Sigmoid colon (tissue), 7 donors: ENCODE measurements around the gene OTUD3. TPM values are rescaled to one million over a fixed set of nuclear protein-coding genes. Genes with fewer than 3 reads are reported as not detected.

ENCODE experiments used
- DNase-seq: peaks from one replicate; pipeline ENCODE4 v3.0.0-alpha.2; 2019
- H3K27ac ChIP-seq, 4 donors: fragments of 200-600 bp; sonication (generic); one replicate each; pipeline ENCODE4 v1.5.1; 2016 to 2019; ENCODE audit warnings: mild to moderate bottlenecking in 1 of 4
- H3K27me3 ChIP-seq, 3 donors: fragments of 200-600 bp; sonication (generic); one replicate each; pipeline ENCODE4 v1.5.1; 2019; ENCODE audit warnings: mild to moderate bottlenecking in 1 of 3
- H3K36me3 ChIP-seq, 4 donors: fragments of 200-600 bp; sonication (generic); one replicate each; pipeline ENCODE4 v1.5.1; 2016 to 2019
- H3K4me1 ChIP-seq, 4 donors: fragments of 200-600 bp; sonication (generic); one replicate each; pipeline ENCODE4 v1.5.1; 2017 to 2019
- H3K4me3 ChIP-seq, 4 donors: fragments of 200-600 bp; sonication (generic); one replicate each; pipeline ENCODE4 v1.5.1; 2017 to 2019; ENCODE audit warnings: mild to moderate bottlenecking in 2 of 4, moderate library complexity in 1 of 4
- H3K9me3 ChIP-seq, 4 donors: fragments of 200-600 bp in 3 of 4; sonication (generic) in 3 of 4; one replicate each; pipeline versions ENCODE4 v1.5.1 to v1.6.1; 2013 to 2019
- CTCF ChIP-seq, 4 experiments: fragments of 450-650 bp in 3 of 4; fragments of 200-600 bp in 1 of 4; IDR thresholded peaks; one replicate each; pipeline ENCODE4 v1.5.1; 2016 to 2019; ENCODE audit warnings: antibody characterized with exemption in 4 of 4, mild to moderate bottlenecking in 3 of 4, moderate library complexity in 2 of 4
- EP300 ChIP-seq, 4 donors: sonication (generic); formaldehyde crosslinking; IDR thresholded peaks; one replicate each; pipeline ENCODE4 v1.6.1; 2017; ENCODE audit warnings: antibody characterized with exemption in 4 of 4
- POLR2A ChIP-seq, 2 donors: fragments of 450-650 bp; IDR thresholded peaks; one replicate each; pipeline ENCODE4 v1.6.1; 2016; ENCODE audit warnings: antibody characterized with exemption in 2 of 2, mild to moderate bottlenecking in 2 of 2, moderate library complexity in 2 of 2
- POLR2AphosphoS5 ChIP-seq, 4 donors: sonication (generic); formaldehyde crosslinking; IDR thresholded peaks; one replicate each; pipeline ENCODE4 v1.6.1; 2017; ENCODE audit warnings: antibody characterized with exemption in 4 of 4
- whole genome bisulfite sequencing, 2 donors: extraction: QIAGEN DNeasy Blood & Tissue Kit; methylation state at CpG; one replicate each; pipeline ENCODE4 v1.1.7; 2013; 5-methylcytosine and 5-hydroxymethylcytosine counted together
- intact Hi-C: fragments of 100-400 bp; cut with DNase I; formaldehyde crosslinking; loops from one replicate; pipeline ENCODE4 v1.15.1; 2023
- polyA plus RNA-seq, 3 donors: library from polyadenylated mRNA; stranded (reverse); fragments of 200-250 nt; gene quantifications; one replicate each; pipeline ENCODE4 v1.2.3, GENCODE V29; 2013
- total RNA-seq, 4 donors: library from RNA; depleted of rRNA; stranded (reverse); fragments of >200 nt; gene quantifications; one replicate each; pipeline ENCODE4 v1.1.0, GENCODE V29; 2016
- donor health status: healthy with polysubstance abuse.
- donor health status: Bipolar disorder and iron deficiency.
- donor health status: healthy.

Gene OTUD3
- total and polyA plus RNA-seq, 7 donors: 0.60 to 9.2 (median 5.4) TPM

GRCh38 chr1:19888112-19888511, 5.9 kb downstream of the OTUD3 start:
- Histone ChIP-seq H3K27ac (no peak overlapping the region), H3K4me3 (no peak overlapping the region), H3K36me3 (peaks cover 0 to 30% (median 2%) of the 10 kb centered on the region in 4 donors), H3K27me3 (no peaks in the 10 kb centered on the region), H3K9me3 (no peaks in the 10 kb centered on the region), H3K4me1 (peaks cover 0 to 34% (median 18%) of the 10 kb centered on the region in 4 donors)
- intact Hi-C loops: no loop called here
- WGBS, 2 donors: 86 to 92% methylated on average over 1 of the region's 1 CpG
- no peak for DNase-seq
- TF ChIP-seq POLR2A (IDR thresholded peaks at IDR 0.05): no peak
- TF ChIP-seq POLR2AphosphoS5 (IDR thresholded peaks at IDR 0.05): no peak
- TF ChIP-seq EP300 (IDR thresholded peaks at IDR 0.05): no peak
- no peak for TF ChIP-seq CTCF (IDR thresholded peaks at IDR 0.05)

GRCh38 chr1:19889656-19890055, 7.5 kb downstream of the OTUD3 start:
- H3K9me3 ChIP-seq: no peaks in the 10 kb centered on the region
- no peak for DNase-seq
- H3K36me3 ChIP-seq: peaks cover 0 to 43% (median 6%) of the 10 kb centered on the region in 4 donors
- no peak overlapping the region for H3K4me3 ChIP-seq
- H3K27me3 ChIP-seq: no peaks in the 10 kb centered on the region
- H3K27ac ChIP-seq: no peak overlapping the region
- H3K4me1 ChIP-seq: peaks cover 0 to 19% (median 9%) of the 10 kb centered on the region in 4 donors
- TF ChIP-seq POLR2A (IDR thresholded peaks at IDR 0.05) (no peak), CTCF (IDR thresholded peaks at IDR 0.05) (no peak), POLR2AphosphoS5 (IDR thresholded peaks at IDR 0.05) (no peak), EP300 (IDR thresholded peaks at IDR 0.05) (no peak)
- intact Hi-C loops: no loop called here

GRCh38 chr1:19892129-19892528, 9.9 kb downstream of the OTUD3 start:
- no peaks in the 10 kb centered on the region for H3K9me3 ChIP-seq
- H3K36me3 ChIP-seq: peaks cover 0 to 68% (median 14%) of the 10 kb centered on the region in 4 donors
- no peak overlapping the region for H3K4me3 ChIP-seq
- 95 to 96% methylated on average over 3 of the region's 3 CpGs for WGBS, 2 donors
- intact Hi-C loops: no loop called here
- H3K27ac ChIP-seq: no peak overlapping the region
- H3K27me3 ChIP-seq: no peaks in the 10 kb centered on the region
- peaks cover 0 to 13% (median 4%) of the 10 kb centered on the region in 4 donors for H3K4me1 ChIP-seq
- TF ChIP-seq EP300 (IDR thresholded peaks at IDR 0.05): no peak
- no peak for TF ChIP-seq POLR2A (IDR thresholded peaks at IDR 0.05)
- no peak for TF ChIP-seq CTCF (IDR thresholded peaks at IDR 0.05)
- no peak for TF ChIP-seq POLR2AphosphoS5 (IDR thresholded peaks at IDR 0.05)
- no peak for DNase-seq

- H3K36me3 ChIP-seq: peaks cover 0 to 70% (median 16%) of the 10 kb centered on the region in 4 donors
- peaks cover 0 to 13% (median 4%) of the 10 kb centered on the region in 4 donors for H3K4me1 ChIP-seq
- intact Hi-C loops: no loop called here
- H3K27ac ChIP-seq: no peak overlapping the region
- TF ChIP-seq POLR2A (IDR thresholded peaks at IDR 0.05) (no peak), CTCF (IDR thresholded peaks at IDR 0.05) (no peak), EP300 (IDR thresholded peaks at IDR 0.05) (no peak)
- no peaks in the 10 kb centered on the region for H3K27me3 ChIP-seq
- no peak overlapping the region for H3K4me3 ChIP-seq
- no peak for DNase-seq
- no peaks in the 10 kb centered on the region for H3K9me3 ChIP-seq
- WGBS, 2 donors: 84 to 88% methylated on average over 6 of the region's 6 CpGs
Observed at GRCh38 chr1:19892628-19893168, 10.5 kb downstream of the OTUD3 start.

GRCh38 chr1:19893687-19894086, 11.5 kb downstream of the OTUD3 start:
- WGBS, 2 donors: 92 to 95% methylated on average over 3 of the region's 3 CpGs
- peaks cover 0 to 78% (median 24%) of the 10 kb centered on the region in 4 donors for H3K36me3 ChIP-seq

More at GRCh38 chr1:19893687-19894086, 11.5 kb downstream of the OTUD3 start:
- intact Hi-C loops: no loop called here
- H3K27ac ChIP-seq: no peak overlapping the region
- TF ChIP-seq POLR2AphosphoS5 (IDR thresholded peaks at IDR 0.05) (no peak), EP300 (IDR thresholded peaks at IDR 0.05) (no peak), POLR2A (IDR thresholded peaks at IDR 0.05) (no peak)
- no peaks in the 10 kb centered on the region for H3K27me3 ChIP-seq
- no peak for DNase-seq
- H3K4me3 ChIP-seq: no peak overlapping the region
- no peaks in the 10 kb centered on the region for H3K9me3 ChIP-seq
- H3K4me1 ChIP-seq: peaks cover 0 to 8% (median 4%) of the 10 kb centered on the region in 4 donors
